GM23248 (cell line): ENCODE data around the gene APLP2. TPM values are rescaled to one million over a fixed set of nuclear protein-coding genes. Genes with fewer than 3 reads are reported as not detected.
"Not testable (repeated sequence)": the region's sequence is repeated elsewhere in the genome, so short reads cannot be mapped to it uniquely, and the experiment has no call there.

ENCODE experiments used
- DNase-seq: peaks from one replicate; pipeline ENCODE4 v3.0.0-alpha.2; 2015
- H2AFZ ChIP-seq: fragments of 200-600 bp; sonication (generic); 2 replicates; pipeline ENCODE4 v1.6.1; 2016; ENCODE audit warnings: antibody characterized with exemption
- H3F3A ChIP-seq: fragments of 200-600 bp; sonication (generic); 2 replicates; pipeline ENCODE4 v1.6.1; 2016; ENCODE audit warnings: mild to moderate bottlenecking, antibody characterized with exemption, mixed run types; ENCODE audit not compliant: insufficient read depth
- H3K27ac ChIP-seq: fragments of 200-600 bp; sonication (generic); 2 replicates; pipeline ENCODE4 v1.5.1; 2016; ENCODE audit warnings: mild to moderate bottlenecking
- H3K27me3 ChIP-seq: fragments of 200-600 bp; sonication (generic); replicated peaks from 2 replicates; pipeline ENCODE4 v1.6.1; 2016; ENCODE audit warnings: mild to moderate bottlenecking; ENCODE audit not compliant: insufficient read depth
- H3K36me3 ChIP-seq: fragments of 200-600 bp; sonication (generic); 2 replicates; pipeline ENCODE4 v1.6.1; 2016; ENCODE audit warnings: low read depth, mild to moderate bottlenecking
- H3K4me1 ChIP-seq: fragments of 200-600 bp; sonication (generic); 2 replicates; pipeline ENCODE4 v1.6.1; 2016; ENCODE audit warnings: mild to moderate bottlenecking; ENCODE audit not compliant: insufficient read depth
- H3K4me2 ChIP-seq: fragments of 200-600 bp; sonication (generic); one replicate; pipeline ENCODE4 v1.6.1; 2016; ENCODE audit warnings: mild to moderate bottlenecking; ENCODE audit not compliant: unreplicated experiment
- H3K4me3 ChIP-seq: fragments of 200-600 bp; sonication (generic); 2 replicates; pipeline ENCODE4 v1.5.1; 2016; ENCODE audit warnings: mild to moderate bottlenecking
- H3K79me2 ChIP-seq: fragments of 200-600 bp; sonication (generic); 2 replicates; pipeline ENCODE4 v1.6.1; 2016; ENCODE audit warnings: mild to moderate bottlenecking; ENCODE audit not compliant: insufficient read depth
- H3K9ac ChIP-seq: fragments of 200-600 bp; sonication (generic); 2 replicates; pipeline ENCODE4 v1.6.1; 2016; ENCODE audit warnings: mild to moderate bottlenecking
- H3K9me2 ChIP-seq: fragments of 200-600 bp; sonication (generic); 2 replicates; pipeline ENCODE4 v1.6.1; 2016; ENCODE audit warnings: mixed run types, mild to moderate bottlenecking, moderate library complexity; ENCODE audit not compliant: insufficient read depth
- H3K9me3 ChIP-seq: fragments of 200-600 bp; sonication (generic); one replicate; pipeline ENCODE4 v1.6.1; 2017; ENCODE audit warnings: low read depth
- H4K20me1 ChIP-seq: fragments of 200-600 bp; sonication (generic); 2 replicates; pipeline ENCODE4 v1.6.0; 2016; ENCODE audit not compliant: insufficient read depth
- EZH2 ChIP-seq: fragments of 200-600 bp; sonication (generic); IDR thresholded peaks from 2 replicates; pipeline ENCODE4 v1.6.1; 2018; ENCODE audit warnings: antibody characterized with exemption, mild to moderate bottlenecking; ENCODE audit not compliant: insufficient read depth, poor library complexity, severe bottlenecking
- EZH2phosphoT487 ChIP-seq: fragments of 200-600 bp; sonication (generic); IDR thresholded peaks from 2 replicates; pipeline ENCODE4 v1.6.1; 2018; ENCODE audit warnings: antibody characterized with exemption, moderate library complexity, mild to moderate bottlenecking, low read depth; ENCODE audit not compliant: insufficient read depth
- WGBS, 2 experiments: methylation state at CpG; one replicate each; pipeline ENCODE4 v1.1.6; 2015 to 2017; ENCODE audit warnings: low lambda C conversion rate in 2 of 2, low coverage in 1 of 2; ENCODE audit errors: missing lambda C conversion rate in 2 of 2; 5-methylcytosine and 5-hydroxymethylcytosine counted together
- in situ Hi-C: fragments of 300-500 bp; cut with MboI; formaldehyde crosslinking; loops from 2 replicates; pipeline ENCODE4 v1.15.0; 2020
- polyA plus RNA-seq: library from polyadenylated mRNA; unstranded; fragments of >200 nt; fragmentation: Nextera tagmentation; extraction: Ambion mirVana; gene quantifications from 2 replicates; pipeline ENCODE4 v1.2.1, GENCODE V29; 2016
- small RNA-seq: library from RNA; depleted of rRNA; stranded (forward); fragments of <200 nt; gene quantifications from one replicate; pipeline ENCODE3, GENCODE V24; 2014; ENCODE audit warnings: low read depth, low replicate concordance
- total RNA-seq: library from RNA; depleted of rRNA; stranded (reverse); fragments of >200 nt; shearing (Covaris generic); gene quantifications from 2 replicates; pipeline ENCODE4 v1.2.3, GENCODE V29; 2014; rRNA removed

APLP2 gene
- total and polyA plus RNA-seq, 2 experiments from 2014 or later = 377 to 390 TPM

DNA sequence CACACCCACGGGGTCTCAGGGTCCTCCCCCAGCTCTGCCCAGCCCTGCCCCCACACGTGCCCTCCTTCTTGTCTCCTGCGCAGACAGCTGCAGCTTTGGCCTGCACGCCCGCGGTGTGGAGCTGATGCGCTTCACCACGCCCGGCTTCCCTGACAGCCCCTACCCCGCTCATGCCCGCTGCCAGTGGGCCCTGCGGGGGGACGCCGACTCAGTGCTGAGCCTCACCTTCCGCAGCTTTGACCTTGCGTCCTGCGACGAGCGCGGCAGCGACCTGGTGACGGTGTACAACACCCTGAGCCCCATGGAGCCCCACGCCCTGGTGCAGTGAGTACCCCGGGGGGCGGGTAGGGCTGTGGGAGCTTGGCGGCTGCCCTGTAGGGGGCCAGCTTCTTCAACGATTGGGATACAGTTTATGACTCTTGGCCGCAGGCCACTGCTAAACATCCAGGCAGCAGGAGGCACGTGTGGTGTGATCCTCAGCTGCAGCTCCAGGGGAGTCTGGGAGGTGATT is 120.7 kb downstream of the APLP2 start:
- TF ChIP-seq EZH2 (no peak), EZH2phosphoT487 (no peak)
- H4K20me1 ChIP-seq = no peaks in the 10 kb centered on the region
- H3K27me3 ChIP-seq = no peaks in the 10 kb centered on the region; the same call in 1 of the 2 replicates
- in situ Hi-C loops = no loop called here
- 73 to 81% methylated on average over 26 to 29 of the region's 29 CpGs for WGBS, 2 experiments
- no peak overlapping the region for H2AFZ ChIP-seq
- H3K4me2 ChIP-seq = no peak overlapping the region
- H3F3A ChIP-seq = no peaks in the 10 kb centered on the region
- no peaks in the 10 kb centered on the region for H3K36me3 ChIP-seq
- no peaks in the 10 kb centered on the region for H3K9me2 ChIP-seq
- DNase-seq = no peak
- H3K79me2 ChIP-seq = no peaks in the 10 kb centered on the region
- no peaks in the 10 kb centered on the region for H3K9me3 ChIP-seq
- no peaks in the 10 kb centered on the region for H3K4me1 ChIP-seq
- H3K4me3 ChIP-seq = no peak overlapping the region
- no peak overlapping the region for H3K9ac ChIP-seq
- no peak overlapping the region for H3K27ac ChIP-seq

GRCh38 chr11:130191896-130192295 is 122.2 kb downstream of the APLP2 start:
- Histone ChIP-seq H3K27ac (no peak overlapping the region), H4K20me1 (no peaks in the 10 kb centered on the region), H3K4me3 (no peak overlapping the region), H2AFZ (no peak overlapping the region), H3K9ac (no peak overlapping the region), H3K79me2 (no peaks in the 10 kb centered on the region), H3K36me3 (no peaks in the 10 kb centered on the region), H3F3A (no peaks in the 10 kb centered on the region), H3K9me2 (no peaks in the 10 kb centered on the region), H3K4me2 (no peak overlapping the region), H3K27me3 (no peaks in the 10 kb centered on the region; the same call in 1 of the 2 replicates), H3K4me1 (no peaks in the 10 kb centered on the region), H3K9me3 (no peaks in the 10 kb centered on the region)
- DNase-seq = no peak
- WGBS, 2 experiments = 80 to 83% methylated on average over 14 of the region's 14 CpGs
- in situ Hi-C loops = no loop called here
- TF ChIP-seq EZH2phosphoT487 (no peak), EZH2 (no peak)

DNA sequence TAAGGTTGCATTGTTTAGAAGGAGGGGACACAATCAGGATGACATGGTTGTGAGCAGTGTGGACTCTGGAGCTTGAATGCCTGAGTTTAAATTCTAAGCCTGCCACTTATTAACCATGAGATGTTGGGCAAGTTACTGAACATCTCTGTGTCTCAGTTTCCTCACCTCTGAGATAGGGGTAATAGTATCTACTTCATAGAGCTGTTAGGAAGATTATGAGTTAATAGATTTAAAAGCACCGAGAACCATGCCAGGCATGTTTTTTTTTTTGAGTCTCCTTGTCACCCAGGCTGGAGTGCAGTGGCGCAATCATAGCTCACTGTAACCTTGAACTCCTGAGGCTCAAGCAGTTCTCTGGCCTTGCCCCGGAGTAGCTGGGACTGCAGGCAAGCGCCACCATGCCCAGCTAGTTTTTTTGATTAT is 123.2 kb downstream of the APLP2 start:
- H3K9me3 ChIP-seq = no peaks in the 10 kb centered on the region
- WGBS, 2 experiments = 70 to 79% methylated on average over 4 of the region's 4 CpGs
- H3K9me2 ChIP-seq = no peaks in the 10 kb centered on the region
- no peak for TF ChIP-seq EZH2
- TF ChIP-seq EZH2phosphoT487 = no peak
- H3K27me3 ChIP-seq = no peaks in the 10 kb centered on the region; the same call in 1 of the 2 replicates
- H3K4me2 ChIP-seq = no peak overlapping the region
- no peaks in the 10 kb centered on the region for H3F3A ChIP-seq
- no peaks in the 10 kb centered on the region for H3K36me3 ChIP-seq
- H3K9ac ChIP-seq = no peak overlapping the region
- no peak overlapping the region for H2AFZ ChIP-seq
- H3K4me1 ChIP-seq = no peaks in the 10 kb centered on the region
- in situ Hi-C loops = no loop called here
- no peaks in the 10 kb centered on the region for H3K79me2 ChIP-seq
- H3K27ac ChIP-seq = no peak overlapping the region
- no peak for DNase-seq
- H3K4me3 ChIP-seq = no peak overlapping the region
- H4K20me1 ChIP-seq = no peaks in the 10 kb centered on the region

DNA sequence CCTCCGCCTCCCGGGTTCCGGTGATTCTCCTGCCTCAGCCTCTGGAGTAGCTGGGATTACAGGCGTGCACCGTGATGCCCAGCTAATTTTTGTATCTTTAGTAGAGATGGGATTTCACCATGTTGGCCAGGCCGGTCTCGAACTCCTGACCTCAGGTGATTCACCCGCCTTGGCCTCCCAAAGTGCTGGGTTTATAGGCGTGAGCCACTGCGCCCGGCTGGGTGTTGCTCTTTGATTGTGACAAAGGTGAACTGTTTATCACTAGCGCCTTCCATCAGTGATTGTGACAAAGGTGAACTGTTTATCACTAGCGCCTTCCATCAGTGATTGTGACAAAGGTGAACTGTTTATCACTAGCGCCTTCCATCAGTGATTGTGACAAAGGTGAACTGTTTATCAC is 123.9 kb downstream of the APLP2 start:
- H3K4me3 ChIP-seq, H3K4me2 ChIP-seq, DNase-seq, H3K79me2 ChIP-seq, H2AFZ ChIP-seq, H3K27me3 ChIP-seq, H3K27ac ChIP-seq, H3K4me1 ChIP-seq, H4K20me1 ChIP-seq, H3F3A ChIP-seq, in situ Hi-C loops, H3K9me2 ChIP-seq, H3K9ac ChIP-seq, H3K9me3 ChIP-seq, H3K36me3 ChIP-seq: not testable (repeated sequence)
- WGBS, 2 experiments = 94 to 96% methylated on average over 14 of the region's 14 CpGs

Small RNAs within 50 kb of the gene (small RNA-seq; reads per million reads assigned to genes)
- not detected for gene RF00015
- gene RPL34P21 = not detected

Other genes starting within 250 kb of the APLP2 start
- 17.6 and 19.9 TPM in 2 replicates for gene NFRKB, start 174.3 kb upstream of the APLP2 start, total RNA-seq
- 9.1 and 10.7 TPM in 2 replicates for gene NFRKB, start 174.3 kb upstream of the APLP2 start, polyA plus RNA-seq
- gene PRDM10, start 67.1 kb upstream of the APLP2 start, total RNA-seq = 4.6 and 5.7 TPM in 2 replicates
- 2.9 TPM in 2 replicates for gene PRDM10, start 67.1 kb upstream of the APLP2 start, polyA plus RNA-seq
- not detected in 2 replicates for gene ST14, start 89.9 kb downstream of the APLP2 start, total RNA-seq
- not detected in 2 replicates for gene ST14, start 89.9 kb downstream of the APLP2 start, polyA plus RNA-seq
- 17.4 and 23.6 TPM in 2 replicates for gene ZBTB44, start 245.0 kb downstream of the APLP2 start, total RNA-seq
- gene ZBTB44, start 245.0 kb downstream of the APLP2 start, polyA plus RNA-seq = 3.4 and 4.1 TPM in 2 replicates